Endometrial microvascular endothelial cells (primary cell): ENCODE results near the gene PMP22. TPM values are rescaled to one million over a fixed set of nuclear protein-coding genes. Genes with fewer than 3 reads are reported as not detected.

Experiments
- in situ Hi-C: cut with HindIII; loops from 2 replicates; pipeline ENCODE4 v1.10.0; 2017; ENCODE audit warnings: low sequenced_read_pairs, low pct_unique_long_range_greater_than_20kb; ENCODE audit errors: inconsistent ontology term
- total RNA-seq: library from RNA; depleted of rRNA; stranded (reverse); fragments of >200 nt; gene quantifications from one replicate; pipeline ENCODE4 v1.2.3, GENCODE V29; 2015; ENCODE audit errors: inconsistent ontology term

The PMP22 gene
- total RNA-seq, 1 donor from 2014 or later: 75.4 TPM

DNA sequence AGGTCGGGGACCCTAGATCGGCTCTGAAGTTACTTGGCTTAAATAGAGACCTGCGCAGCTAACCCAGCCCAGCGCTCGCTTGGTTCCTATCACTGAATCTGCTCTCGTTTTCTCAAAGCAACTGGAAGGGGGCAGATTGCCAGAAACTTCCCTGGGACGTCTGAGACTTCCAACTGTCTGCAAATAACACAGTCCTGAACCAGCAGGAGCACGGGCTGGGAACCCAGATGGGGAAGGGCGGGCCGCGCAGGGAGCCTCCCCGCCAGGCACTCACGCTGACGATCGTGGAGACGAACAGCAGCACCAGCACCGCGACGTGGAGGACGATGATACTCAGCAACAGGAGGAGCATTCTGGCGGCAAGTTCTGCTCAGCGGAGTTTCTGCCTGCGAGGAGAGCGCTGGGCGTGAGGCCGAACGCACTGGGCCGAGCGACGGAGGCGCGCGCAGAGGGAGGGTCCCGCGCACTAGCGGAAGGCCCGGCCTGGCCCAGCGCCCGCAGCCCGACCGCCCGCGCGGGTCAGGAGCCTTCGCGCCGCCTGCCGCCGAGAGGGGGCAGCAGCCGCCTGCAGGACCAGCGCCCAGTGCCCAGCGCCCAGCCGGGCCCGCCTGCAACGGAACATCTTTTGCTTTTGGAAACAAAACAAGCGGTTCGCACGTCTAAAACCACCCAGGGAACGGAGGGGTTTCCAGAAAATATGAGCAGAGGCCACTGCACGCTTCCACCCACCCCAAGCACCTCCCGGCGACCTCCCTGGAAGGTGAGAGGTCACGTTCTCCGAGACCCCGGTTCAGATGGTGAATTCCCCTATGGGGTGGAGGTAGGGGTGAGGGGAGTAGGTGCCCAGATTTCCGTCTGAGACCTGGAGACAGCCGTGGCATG lies 4.5 kb downstream of the PMP22 start:
- in situ Hi-C loops: no loop called here

GRCh38 chr17:15257796-15258512 lies 7.2 kb downstream of the PMP22 start:
- in situ Hi-C loops: no loop called here

DNA sequence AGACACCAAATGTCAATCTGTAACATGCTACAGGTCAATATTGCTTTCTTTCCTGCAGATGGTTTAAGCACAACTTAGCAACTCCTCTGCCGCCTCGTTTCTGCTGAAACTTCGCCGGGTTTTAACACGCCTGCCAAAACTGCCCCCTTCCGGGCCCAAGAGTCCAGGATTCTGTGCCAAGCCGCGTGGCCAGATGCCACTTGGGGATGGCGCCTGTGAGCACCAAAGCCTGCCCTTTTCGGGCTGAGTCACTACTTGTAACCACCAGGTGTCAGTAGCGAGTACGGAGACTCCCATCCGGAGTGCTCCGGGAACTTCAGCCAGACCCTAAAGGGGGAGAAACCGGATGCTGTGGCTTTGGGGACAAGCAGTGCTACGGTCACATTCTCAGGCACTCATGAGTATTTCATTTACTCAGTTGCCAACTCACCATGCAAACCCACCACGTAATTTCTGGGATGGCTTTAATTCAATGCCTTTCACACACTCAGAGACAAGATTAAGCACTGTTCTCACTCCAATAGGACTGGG lies 7.8 kb downstream of the PMP22 start:
- in situ Hi-C loops: no loop called here

DNA sequence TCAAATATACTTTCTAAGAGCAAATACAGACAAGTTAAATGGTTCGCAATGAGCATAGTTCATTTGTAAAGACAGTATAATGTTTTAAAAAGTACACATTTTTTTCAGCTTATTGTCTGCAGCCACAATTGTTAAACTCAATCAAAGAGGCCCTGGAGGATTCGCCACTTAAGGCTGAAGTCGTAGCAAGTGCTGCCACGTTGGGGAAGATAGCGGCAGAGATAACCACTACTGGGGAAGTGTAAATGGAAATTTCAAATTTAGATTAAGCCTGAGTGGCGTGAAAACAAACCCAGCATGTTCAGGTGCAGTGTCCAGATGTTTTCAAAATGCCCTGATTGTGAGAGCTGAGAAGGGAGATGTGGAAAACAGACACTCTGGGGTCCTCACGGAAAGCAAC lies 8.4 kb downstream of the PMP22 start:
- in situ Hi-C loops: no loop called here

DNA sequence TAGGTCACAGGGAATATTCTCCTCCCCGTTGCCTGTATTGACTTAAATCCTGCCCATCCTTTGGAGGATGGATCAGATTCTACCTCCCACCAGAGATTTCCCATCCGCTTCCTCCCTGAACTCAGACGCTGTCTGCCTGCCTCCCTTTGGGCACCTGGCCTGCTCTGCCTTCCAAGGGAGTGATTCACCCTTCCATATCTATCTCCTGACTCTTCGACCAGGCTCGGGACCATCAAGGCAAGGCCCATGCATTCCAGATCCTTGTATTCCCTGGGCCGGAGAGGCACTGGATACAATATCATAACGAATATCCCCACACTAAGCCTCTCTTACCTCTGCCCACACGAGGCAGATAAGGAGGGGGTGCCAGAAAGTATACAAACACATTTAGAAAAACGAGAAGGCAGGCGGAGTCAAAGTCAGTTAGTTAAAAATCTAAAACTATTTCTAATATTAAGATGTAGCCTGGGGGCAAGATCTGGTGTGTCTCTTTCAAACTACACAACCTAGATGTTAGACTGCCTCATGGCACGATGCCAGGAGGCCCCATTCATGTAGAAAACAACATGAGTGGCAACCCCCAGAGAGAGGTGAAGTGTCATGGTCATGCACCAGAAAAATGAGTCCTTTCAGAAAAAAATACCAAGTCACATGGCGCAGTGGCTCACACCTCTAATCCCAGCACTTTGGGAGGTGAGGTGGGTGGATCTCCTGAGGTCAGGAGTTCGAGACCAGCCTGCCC lies 9.2 kb downstream of the PMP22 start:
- in situ Hi-C loops: no loop called here

GRCh38 chr17:15250135-15250860 lies 14.8 kb downstream of the PMP22 start:
- in situ Hi-C loops: no loop called here

- in situ Hi-C loops: no loop called here
Observed at GRCh38 chr17:15249487-15249886, 15.6 kb downstream of the PMP22 start.

- in situ Hi-C loops: no loop called here
Observed at GRCh38 chr17:15247891-15248529, 17.1 kb downstream of the PMP22 start.

GRCh38 chr17:15245054-15245453 lies 20.1 kb downstream of the PMP22 start:
- in situ Hi-C loops: no loop called here

GRCh38 chr17:15240644-15241043 lies 24.5 kb downstream of the PMP22 start:
- in situ Hi-C loops: no loop called here

- in situ Hi-C loops: no loop called here
Observed at GRCh38 chr17:15239491-15239890, 25.6 kb downstream of the PMP22 start.

DNA sequence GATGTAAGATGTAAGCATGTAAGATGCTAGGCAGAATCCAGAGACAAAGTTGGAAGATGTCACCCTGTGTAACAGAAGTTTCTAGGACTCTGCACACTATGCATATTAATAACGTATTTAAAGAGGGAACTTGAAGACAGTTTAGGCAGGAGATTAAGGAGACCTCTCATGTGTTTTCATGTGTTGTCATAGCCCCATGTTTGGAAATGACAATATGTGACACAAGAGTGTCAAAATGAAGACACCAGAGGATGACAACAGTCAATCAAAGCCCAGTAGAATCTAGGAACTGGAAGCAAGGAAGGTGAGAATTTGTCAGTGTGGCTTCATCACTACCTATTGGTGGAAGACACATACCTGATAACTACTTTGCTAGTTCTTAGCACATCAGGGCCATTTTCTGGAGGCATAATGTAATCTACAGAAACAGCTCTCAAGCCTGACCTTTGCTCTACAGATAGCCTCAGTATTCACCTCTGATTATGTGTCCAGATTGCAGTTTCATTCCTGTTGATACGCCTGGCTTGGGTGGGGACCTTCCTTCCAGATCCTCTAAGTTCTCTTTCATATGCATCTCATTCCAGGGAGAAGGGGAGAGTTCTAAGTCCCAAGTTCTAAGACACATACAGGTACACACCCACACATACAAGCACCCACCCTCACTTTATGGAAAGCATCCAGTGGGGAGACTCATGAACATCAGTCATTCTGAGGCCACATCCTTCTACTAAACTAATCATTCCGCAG lies 26.3 kb downstream of the PMP22 start:
- in situ Hi-C loops: no loop called here

DNA sequence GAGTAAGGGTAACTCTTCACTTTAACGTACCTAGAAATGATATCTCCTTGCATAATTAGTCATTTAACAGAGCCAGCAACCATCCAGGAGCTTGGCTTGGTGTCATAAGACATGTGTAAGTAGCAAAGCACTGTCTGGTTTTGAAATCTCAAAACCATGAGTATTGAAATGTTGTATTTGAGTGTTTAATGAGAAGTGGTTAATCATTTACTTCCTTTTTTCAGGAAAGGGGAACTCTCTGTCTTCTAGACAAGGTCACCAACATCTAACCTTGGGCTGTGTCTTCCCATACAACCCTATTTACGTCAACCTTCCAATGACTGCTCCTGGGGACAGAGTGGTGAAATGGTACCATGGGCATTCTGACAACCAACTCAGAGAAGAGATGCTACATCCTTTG lies 27.1 kb downstream of the PMP22 start:
- in situ Hi-C loops: no loop called here

DNA sequence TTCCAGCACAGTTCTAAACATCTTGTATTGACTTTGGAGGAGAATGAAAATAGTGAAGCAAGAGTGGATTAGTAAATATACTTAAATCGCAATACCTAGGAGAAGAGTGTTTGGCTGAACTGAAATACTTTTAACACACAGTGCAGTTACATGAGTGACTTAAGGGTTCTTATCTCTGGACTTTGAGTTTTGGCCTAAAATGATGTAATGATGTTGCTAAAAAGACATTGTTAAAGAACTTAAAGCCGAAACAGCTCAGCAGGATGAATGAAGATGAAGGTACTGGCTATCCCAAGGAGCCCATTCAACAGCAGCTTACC lies 28.1 kb downstream of the PMP22 start:
- in situ Hi-C loops: no loop called here

DNA sequence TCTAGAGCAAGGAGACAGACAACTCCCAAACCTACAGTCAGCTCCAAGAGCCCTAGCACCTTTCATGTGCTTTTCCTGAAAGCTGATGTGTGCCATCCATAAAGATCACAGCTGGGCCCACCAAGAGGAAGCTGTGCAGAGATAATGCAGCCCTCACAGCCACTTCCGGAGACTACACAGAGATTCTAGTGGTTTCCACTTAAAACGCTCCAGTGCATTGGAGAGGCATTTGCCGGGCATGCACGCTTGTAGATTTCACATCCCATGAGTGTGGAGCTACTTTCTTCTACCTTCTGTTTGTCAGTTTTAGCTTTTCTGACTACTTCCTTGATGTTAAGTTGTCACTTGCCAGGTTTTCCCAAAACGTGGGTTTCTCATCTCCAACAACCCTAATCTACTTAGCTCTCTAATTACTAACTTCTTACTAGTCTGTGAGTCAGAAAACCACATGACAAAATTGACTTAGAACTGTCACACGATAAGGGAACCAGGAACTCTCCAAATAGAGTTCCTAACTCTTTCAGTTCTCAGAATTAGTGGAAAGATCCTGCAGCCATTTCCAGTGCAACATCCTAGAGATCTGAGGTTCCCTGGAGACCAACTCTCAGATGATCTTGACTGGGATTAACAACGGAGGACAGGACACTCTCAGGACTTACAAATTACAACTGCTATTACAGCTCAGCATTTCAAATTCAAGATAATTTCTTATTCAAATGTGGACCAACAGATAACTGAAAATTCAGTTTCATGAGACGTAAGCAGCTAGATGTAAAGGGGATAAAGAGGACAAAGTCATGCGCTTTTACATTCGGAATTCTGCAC lies 28.6 kb downstream of the PMP22 start:
- in situ Hi-C loops: no loop called here

GRCh38 chr17:15233971-15234370 lies 31.2 kb downstream of the PMP22 start:
- in situ Hi-C loops: no loop called here
